Kidney tubule cell (primary cell): ENCODE data around the gene MRTFB.

Experiments
- DNase-seq: peaks from one replicate; pipeline ENCODE4 v3.0.0-alpha.2; 2018; ENCODE audit warnings: low spot score

MRTFB gene

GRCh38 chr16:14062261-14062660, 8.9 kb upstream of the MRTFB start:
- DNase-seq, result no peak

- DNase-seq, result no peak
Observed at GRCh38 chr16:14063618-14064581, 7.2 kb upstream of the MRTFB start.

- DNase-seq, result no peak
Observed at GRCh38 chr16:14069818-14070217, 1.3 kb upstream of the MRTFB start.

GRCh38 chr16:14070555-14070876, 603 bp upstream of the MRTFB start:
- no peak for DNase-seq

GRCh38 chr16:14071576-14072271, 605 bp downstream of the MRTFB start:
- no peak for DNase-seq

GRCh38 chr16:14072360-14072759, 1.2 kb downstream of the MRTFB start:
- DNase-seq, result no peak

GRCh38 chr16:14074544-14074943, 3.4 kb downstream of the MRTFB start:
- DNase-seq, result no peak

- DNase-seq, result no peak
Observed at GRCh38 chr16:14077918-14078317, 6.8 kb downstream of the MRTFB start.

GRCh38 chr16:14086477-14086876, 15.4 kb downstream of the MRTFB start:
- DNase-seq, result no peak

GRCh38 chr16:14087181-14087580, 16.1 kb downstream of the MRTFB start:
- DNase-seq, result no peak

- no peak for DNase-seq
Observed at GRCh38 chr16:14087590-14088154, 16.6 kb downstream of the MRTFB start.

GRCh38 chr16:14088155-14088753, 17.1 kb downstream of the MRTFB start:
- DNase-seq, result no peak

- DNase-seq, result no peak
Observed at GRCh38 chr16:14089283-14089823, 18.2 kb downstream of the MRTFB start.

GRCh38 chr16:14092561-14092960, 21.4 kb downstream of the MRTFB start:
- no peak for DNase-seq

- DNase-seq, result peak; percentile 67
Observed at GRCh38 chr16:14095883-14096551, 24.9 kb downstream of the MRTFB start.

- peak; percentile 58 for DNase-seq
Observed at GRCh38 chr16:14097182-14097959, 26.3 kb downstream of the MRTFB start.

GRCh38 chr16:14098081-14098480, 27.0 kb downstream of the MRTFB start:
- peak; percentile 57 for DNase-seq

- no peak for DNase-seq
Observed at GRCh38 chr16:14100825-14101224, 29.7 kb downstream of the MRTFB start.

GRCh38 chr16:14101415-14101814, 30.3 kb downstream of the MRTFB start:
- DNase-seq, result peak; percentile 24

- DNase-seq, result no peak
Observed at GRCh38 chr16:14102925-14103720, 32.0 kb downstream of the MRTFB start.
